Measurements from ENCODE around the gene LSR.
"Not testable (repeated sequence)": the region's sequence is repeated elsewhere in the genome, so short reads cannot be mapped to it uniquely, and the experiment has no call there.

LSR gene

GRCh38 chr19:35216016-35216832, 32.6 kb upstream of the LSR start:
- DNase-seq (ENCODE audit: low read depth) = no peak
- TF ChIP-seq MAX (IDR thresholded peaks at IDR 0.05; ENCODE audit: low read depth, low read length) (no peak), POLR2A (IDR thresholded peaks at IDR 0.05; ENCODE audit: extremely low read depth, insufficient read length) (no peak), MYC (IDR thresholded peaks at IDR 0.05; ENCODE audit: low read depth, low read length) (no peak), CTCF (IDR thresholded peaks at IDR 0.05; ENCODE audit: low read depth, low read length) (no peak)
- no peak overlapping the region for H3K4me3 ChIP-seq (ENCODE audit: low read depth, low read length)

- DNase-seq (ENCODE audit: low read depth) = no peak
- no peak overlapping the region for H3K4me3 ChIP-seq (ENCODE audit: low read depth, low read length)
- TF ChIP-seq POLR2A (IDR thresholded peaks at IDR 0.05; ENCODE audit: extremely low read depth, insufficient read length) (no peak), CTCF (IDR thresholded peaks at IDR 0.05; ENCODE audit: low read depth, low read length) (no peak), MAX (IDR thresholded peaks at IDR 0.05; ENCODE audit: low read depth, low read length) (no peak), MYC (IDR thresholded peaks at IDR 0.05; ENCODE audit: low read depth, low read length) (no peak)
These were observed 31.8 kb upstream of the LSR start for GRCh38 chr19:35216833-35217648.

- no peak for DNase-seq (ENCODE audit: low read depth)
- no peak overlapping the region for H3K4me3 ChIP-seq (ENCODE audit: low read depth, low read length)
- no peak for TF ChIP-seq POLR2A (IDR thresholded peaks at IDR 0.05; ENCODE audit: extremely low read depth, insufficient read length)
- TF ChIP-seq CTCF (IDR thresholded peaks at IDR 0.05; ENCODE audit: low read depth, low read length) = no peak
- TF ChIP-seq MAX (IDR thresholded peaks at IDR 0.05; ENCODE audit: low read depth, low read length) = no peak
- no peak for TF ChIP-seq MYC (IDR thresholded peaks at IDR 0.05; ENCODE audit: low read depth, low read length)
These were observed 31.2 kb upstream of the LSR start for GRCh38 chr19:35217649-35217990.

- no peak for DNase-seq (ENCODE audit: low read depth)
- TF ChIP-seq POLR2A (IDR thresholded peaks at IDR 0.05; ENCODE audit: extremely low read depth, insufficient read length) (no peak), MYC (IDR thresholded peaks at IDR 0.05; ENCODE audit: low read depth, low read length) (no peak), CTCF (IDR thresholded peaks at IDR 0.05; ENCODE audit: low read depth, low read length) (no peak), MAX (IDR thresholded peaks at IDR 0.05; ENCODE audit: low read depth, low read length) (no peak)
- H3K4me3 ChIP-seq (ENCODE audit: low read depth, low read length) = no peak overlapping the region
These were observed 29.8 kb upstream of the LSR start for GRCh38 chr19:35219008-35219407.

GRCh38 chr19:35220315-35220921, 28.4 kb upstream of the LSR start:
- no peak for TF ChIP-seq CTCF (IDR thresholded peaks at IDR 0.05; ENCODE audit: low read depth, low read length)
- no peak for TF ChIP-seq POLR2A (IDR thresholded peaks at IDR 0.05; ENCODE audit: extremely low read depth, insufficient read length)
- no peak for TF ChIP-seq MAX (IDR thresholded peaks at IDR 0.05; ENCODE audit: low read depth, low read length)
- TF ChIP-seq MYC (IDR thresholded peaks at IDR 0.05; ENCODE audit: low read depth, low read length) = no peak
- DNase-seq (ENCODE audit: low read depth) = no peak
- no peak overlapping the region for H3K4me3 ChIP-seq (ENCODE audit: low read depth, low read length)

- not testable (repeated sequence) for DNase-seq (ENCODE audit: low read depth); H3K4me3 ChIP-seq (ENCODE audit: low read depth, low read length)
These were observed 27.7 kb upstream of the LSR start for GRCh38 chr19:35220973-35221590.

All from NB4 (cell line).